HFF-Myc (cell line): Measurements from ENCODE around the gene FAM117B.

Experiments used
- DNase-seq: peaks from one replicate; pipeline ENCODE4 v3.0.0-alpha.2; 2011; ENCODE audit warnings: low read depth; ENCODE audit errors: extremely low read depth
- H3K4me3 ChIP-seq: replicated peaks from 2 replicates; pipeline ENCODE4 v1.5.1; 2011; ENCODE audit warnings: low read depth, mild to moderate bottlenecking, control low read depth, low read length
- TF ChIP-seq, protein P1 (sequence below): IDR thresholded peaks from 2 replicates; pipeline ENCODE4 v1.5.1; 2012; ENCODE audit warnings: mild to moderate bottlenecking, low read depth, low read length, control low read depth; ENCODE audit errors: missing control alignments

The FAM117B gene

DNA sequence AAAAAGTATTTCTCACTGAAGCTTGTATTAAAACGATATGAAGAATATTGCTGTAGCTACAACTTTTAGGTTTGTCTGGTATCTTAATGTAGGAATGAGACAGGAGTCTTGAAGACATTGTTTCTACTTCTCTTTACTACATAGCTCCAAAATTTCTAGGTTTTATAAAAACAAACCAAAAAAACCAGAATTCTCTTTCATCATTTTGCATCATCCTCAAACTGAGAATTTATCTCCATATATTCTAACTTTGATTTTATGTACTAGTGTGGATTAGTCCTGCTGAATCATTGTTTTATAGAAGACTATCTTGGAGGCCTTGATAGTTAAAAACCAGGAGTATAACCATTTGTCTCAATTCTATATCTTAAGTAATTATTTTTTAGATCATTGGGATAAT, 136.6 kb downstream of the FAM117B start:
- TF ChIP-seq, protein P1, sequence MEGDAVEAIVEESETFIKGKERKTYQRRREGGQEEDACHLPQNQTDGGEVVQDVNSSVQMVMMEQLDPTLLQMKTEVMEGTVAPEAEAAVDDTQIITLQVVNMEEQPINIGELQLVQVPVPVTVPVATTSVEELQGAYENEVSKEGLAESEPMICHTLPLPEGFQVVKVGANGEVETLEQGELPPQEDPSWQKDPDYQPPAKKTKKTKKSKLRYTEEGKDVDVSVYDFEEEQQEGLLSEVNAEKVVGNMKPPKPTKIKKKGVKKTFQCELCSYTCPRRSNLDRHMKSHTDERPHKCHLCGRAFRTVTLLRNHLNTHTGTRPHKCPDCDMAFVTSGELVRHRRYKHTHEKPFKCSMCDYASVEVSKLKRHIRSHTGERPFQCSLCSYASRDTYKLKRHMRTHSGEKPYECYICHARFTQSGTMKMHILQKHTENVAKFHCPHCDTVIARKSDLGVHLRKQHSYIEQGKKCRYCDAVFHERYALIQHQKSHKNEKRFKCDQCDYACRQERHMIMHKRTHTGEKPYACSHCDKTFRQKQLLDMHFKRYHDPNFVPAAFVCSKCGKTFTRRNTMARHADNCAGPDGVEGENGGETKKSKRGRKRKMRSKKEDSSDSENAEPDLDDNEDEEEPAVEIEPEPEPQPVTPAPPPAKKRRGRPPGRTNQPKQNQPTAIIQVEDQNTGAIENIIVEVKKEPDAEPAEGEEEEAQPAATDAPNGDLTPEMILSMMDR = no peak
- no peak for DNase-seq
- no peak overlapping the region for H3K4me3 ChIP-seq

DNA sequence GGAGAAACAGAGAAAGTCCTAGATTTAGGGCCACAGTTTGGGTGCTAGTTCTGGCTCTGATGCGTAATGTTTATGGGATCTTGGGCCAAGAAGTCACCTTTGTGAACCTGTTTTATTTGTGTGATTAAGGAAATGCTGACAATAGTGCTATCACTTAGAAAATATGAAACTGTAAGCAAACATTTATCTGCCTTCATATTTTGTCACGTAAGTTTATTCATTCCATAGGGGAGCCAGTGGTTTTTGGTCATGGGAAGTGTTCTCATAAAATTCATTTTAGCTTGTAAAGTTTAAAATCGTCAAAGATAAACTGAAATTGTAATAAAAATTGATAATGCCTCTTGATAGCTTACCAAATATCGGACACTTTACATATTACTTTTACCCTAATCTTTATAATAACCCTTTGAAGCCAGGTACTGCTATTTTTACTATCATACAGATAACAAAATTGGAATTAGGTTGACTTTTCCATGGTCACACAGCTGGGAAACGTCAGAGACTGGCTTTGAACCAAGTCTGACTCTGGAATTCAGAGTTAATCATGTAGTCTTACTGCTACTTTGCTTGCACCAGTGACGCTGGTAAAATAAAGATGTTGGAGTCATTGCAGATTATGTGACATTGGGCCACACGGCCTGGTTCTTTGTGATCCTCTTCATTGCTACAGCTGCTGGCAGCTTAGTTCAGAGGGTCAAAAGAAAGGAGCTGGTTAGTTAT, 137.1 kb downstream of the FAM117B start:
- H3K4me3 ChIP-seq = no peak overlapping the region
- no peak for DNase-seq
- TF ChIP-seq, protein P1 = no peak

DNA sequence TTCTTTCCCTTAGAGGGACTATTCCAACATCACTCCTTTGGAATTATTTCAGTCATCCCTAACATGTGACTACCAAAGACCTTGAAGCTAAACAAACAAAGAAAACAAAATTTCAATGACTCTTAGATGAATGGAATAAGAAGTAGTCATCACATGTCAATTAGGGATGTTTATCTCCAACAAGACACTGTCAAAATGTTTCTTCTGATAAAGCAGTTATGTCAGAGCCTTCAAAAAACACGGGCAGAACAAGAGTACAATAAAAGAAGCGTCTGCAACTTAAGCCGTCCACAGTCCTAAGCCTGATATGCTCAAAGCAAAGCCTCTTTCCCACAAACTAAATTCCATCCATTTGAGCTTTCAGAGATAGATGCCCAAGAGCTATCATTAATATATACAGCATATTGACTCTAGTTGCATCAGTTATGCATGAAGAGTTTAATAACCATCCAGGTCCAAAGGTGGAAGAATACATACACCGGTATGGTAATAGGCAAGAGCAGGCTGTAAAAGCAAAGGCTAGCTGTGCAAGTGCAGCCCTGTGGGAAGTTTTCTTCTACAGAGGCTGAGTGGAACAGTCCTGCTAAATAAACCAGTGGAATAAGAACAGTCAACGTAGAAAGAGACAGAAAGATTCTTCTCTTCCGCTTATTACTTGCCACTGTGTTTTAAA, 138.7 kb downstream of the FAM117B start:
- H3K4me3 ChIP-seq = no peak overlapping the region
- TF ChIP-seq, protein P1 = no peak
- no peak for DNase-seq

GRCh38 chr2:202774104-202774503, 139.3 kb downstream of the FAM117B start:
- TF ChIP-seq, protein P1 = no peak
- no peak overlapping the region for H3K4me3 ChIP-seq
- no peak for DNase-seq

- DNase-seq = no peak
- no peak overlapping the region for H3K4me3 ChIP-seq
- TF ChIP-seq, protein P1 = no peak
Measured at GRCh38 chr2:202778217-202778616, 143.4 kb downstream of the FAM117B start.

DNA sequence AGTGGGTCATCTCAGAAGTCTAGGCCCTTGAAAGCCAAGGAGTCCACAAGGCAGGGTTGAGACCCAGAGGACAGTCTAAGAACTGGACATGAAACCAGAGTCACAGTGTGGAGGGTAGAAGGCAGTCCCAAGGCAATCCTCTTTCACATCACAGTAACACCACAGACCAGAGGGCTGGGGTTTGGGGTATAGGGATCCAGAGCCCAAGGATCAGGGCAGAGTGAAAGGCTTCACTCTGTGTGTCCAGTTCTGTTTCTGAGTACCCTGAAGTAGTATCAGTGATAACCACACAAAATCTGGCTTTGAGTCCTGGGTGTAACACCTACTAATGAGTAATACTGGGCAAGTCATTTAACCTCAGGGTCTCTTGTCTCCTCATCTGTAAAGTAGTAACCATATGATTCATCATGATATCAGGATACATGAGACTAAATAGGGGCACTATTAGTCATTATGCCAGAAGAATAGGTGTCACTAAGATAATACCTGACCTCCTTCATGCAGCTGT, 145.8 kb downstream of the FAM117B start:
- H3K4me3 ChIP-seq = no peak overlapping the region
- TF ChIP-seq, protein P1 = no peak
- DNase-seq = peak; percentile 9
